HG02870 (cell line): Measurements from ENCODE around the gene SPON1.
"Not testable (repeated sequence)": the region's sequence is repeated elsewhere in the genome, so short reads cannot be mapped to it uniquely, and the experiment has no call there.

Source experiments
- ATAC-seq: cut with Tn5 transposase; IDR thresholded peaks from one replicate; pipeline ENCODE4 v1.9.1; 2021; ENCODE audit warnings: mild to moderate bottlenecking, moderate library complexity; ENCODE audit not compliant: unreplicated experiment

Gene SPON1

GRCh38 chr11:13972944-13973343 lies 10.4 kb downstream of the SPON1 start:
- ATAC-seq, result no peak

- no peak for ATAC-seq
Measured at GRCh38 chr11:13974631-13975030, 12.1 kb downstream of the SPON1 start.

DNA sequence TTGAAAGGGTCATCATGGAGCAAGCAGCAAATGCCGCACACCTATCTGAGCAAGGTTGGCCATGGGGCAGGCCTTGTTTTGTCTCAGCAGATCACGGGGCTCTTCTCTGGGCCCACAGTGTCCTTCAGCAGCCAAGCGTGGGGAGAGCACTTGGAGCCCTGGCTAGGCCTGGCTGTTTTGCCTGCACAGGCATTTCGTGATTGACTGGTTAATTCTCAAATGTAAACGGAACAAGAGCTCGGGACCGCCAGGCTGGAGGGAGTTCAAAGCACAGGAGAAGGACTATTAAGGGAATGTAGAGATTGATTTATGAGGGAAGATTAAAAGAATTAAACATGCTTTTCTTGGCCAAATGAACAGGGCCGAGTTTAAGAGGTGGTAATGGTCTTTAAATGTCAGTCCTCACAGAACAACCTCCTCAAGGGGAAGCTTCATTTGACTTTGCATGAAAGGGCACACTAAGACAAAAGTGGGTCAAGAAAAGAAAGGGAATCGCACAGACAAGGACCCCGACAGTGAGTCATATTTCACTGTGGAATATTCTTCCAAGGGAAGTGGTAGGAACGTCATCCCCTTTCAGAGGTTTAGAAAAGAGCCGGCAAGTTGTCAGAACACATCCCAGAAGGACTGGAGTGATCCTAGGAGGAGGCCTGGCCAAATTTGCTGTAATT lies 20.7 kb downstream of the SPON1 start:
- ATAC-seq, result no peak

DNA sequence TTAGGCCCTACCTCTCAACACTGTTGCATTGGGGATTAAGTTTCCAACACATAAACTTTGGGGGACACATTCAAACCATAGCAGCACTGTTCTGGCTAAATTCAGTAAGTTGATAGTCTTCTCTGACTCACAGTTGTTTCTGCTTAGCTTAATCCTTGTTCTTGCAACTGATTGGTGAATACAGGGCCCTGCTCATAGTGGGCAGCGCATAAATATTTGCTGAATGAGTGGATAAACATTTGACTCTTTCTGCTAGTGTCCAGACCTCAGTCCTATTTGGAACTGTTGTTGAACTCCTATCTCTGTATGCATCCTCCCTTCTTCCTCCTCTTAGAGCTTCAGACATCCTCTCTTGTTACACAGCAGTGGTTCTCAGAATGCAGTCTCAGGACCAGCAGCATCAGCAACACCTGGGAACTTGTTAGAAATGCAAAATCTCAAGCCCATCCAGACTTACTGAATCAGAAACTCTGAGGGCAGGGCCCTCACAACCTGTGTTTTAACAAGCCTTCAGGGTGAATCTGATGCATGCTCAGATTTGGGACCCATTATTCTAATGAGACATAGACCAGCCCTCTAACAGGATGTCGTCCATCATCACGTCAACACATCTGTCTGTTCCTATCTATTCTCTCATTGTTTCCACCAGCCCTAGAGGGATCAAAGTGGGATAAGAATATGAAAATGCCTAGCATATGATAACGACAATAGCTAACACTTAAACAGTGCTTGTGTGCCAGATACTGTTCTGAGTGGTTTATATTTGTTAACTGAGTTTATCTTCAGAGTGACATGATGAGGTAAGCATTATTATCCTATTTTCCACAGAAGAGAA lies 22.3 kb downstream of the SPON1 start:
- ATAC-seq, result no peak

DNA sequence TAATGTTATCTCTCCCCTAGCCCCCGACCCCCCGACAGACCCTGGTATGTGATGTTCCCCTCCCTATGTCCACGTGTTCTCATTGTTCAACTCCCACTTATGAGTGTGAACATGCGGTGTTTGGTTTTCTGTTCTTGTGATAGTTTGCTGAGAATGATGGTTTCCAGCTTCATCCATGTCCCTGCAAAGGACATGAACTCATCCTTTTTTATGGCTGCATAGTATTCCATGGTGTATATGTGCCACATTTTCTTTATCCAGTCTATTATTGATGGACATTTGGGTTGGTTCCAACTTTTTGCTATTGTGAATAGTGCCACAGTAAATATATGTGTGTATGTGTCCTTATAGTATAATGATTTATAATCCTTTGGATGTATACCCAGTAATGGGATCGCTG lies 24.2 kb downstream of the SPON1 start:
- ATAC-seq, result not testable (repeated sequence)

DNA sequence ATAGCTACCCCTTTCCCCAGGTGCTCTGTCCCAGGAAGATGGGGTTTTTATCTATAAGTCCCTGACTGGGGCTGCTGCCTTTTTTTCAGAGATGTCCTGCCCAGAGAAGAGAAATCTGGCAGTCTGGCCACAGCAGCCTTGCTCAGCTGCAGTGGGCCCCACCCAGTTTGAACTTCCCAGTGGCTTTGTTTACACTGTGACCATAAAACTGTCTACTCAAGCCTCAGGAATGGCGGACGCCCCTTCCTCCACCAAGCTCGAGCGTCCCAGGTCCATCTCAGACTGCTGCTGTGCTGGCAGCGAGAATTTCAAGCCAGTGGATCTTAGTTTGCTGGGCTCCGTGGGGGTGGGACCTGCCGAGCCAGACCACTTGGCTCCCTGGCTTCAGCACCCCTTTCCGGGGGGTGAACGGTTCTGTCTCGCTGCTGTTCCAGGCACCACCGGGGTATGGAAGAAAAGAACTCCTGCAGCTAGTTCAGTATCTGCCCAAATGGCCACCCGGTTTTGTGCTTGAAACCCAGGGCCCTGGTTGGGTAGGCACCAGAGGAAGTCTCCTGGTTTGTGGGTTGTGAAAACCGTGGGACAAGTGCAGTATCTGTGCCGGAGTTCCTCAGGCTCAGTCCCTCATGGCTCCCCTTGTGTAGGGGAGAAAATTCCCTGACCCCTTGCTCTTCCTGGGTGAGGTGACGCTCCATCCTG lies 29.8 kb downstream of the SPON1 start:
- not testable (repeated sequence) for ATAC-seq

GRCh38 chr11:13993096-13993765 lies 30.7 kb downstream of the SPON1 start:
- ATAC-seq, result no peak

DNA sequence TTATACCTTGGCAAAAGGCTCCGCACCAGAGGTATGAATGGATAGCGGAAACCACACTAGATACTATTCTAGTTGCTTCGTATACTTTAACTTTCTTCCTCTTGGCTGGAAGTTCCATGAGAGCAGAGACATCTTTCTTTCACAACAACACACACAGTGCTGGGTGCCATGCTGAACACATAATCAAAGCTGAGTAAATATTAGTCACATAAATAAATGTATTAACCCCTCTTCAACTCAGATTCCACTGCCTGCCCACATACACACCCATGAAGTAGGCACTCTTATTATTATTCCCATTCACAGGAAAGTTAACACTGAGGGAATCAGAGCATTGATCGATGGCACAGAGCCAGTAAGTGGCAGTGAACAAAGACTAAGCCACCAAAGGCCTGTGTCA lies 35.4 kb downstream of the SPON1 start:
- ATAC-seq, result no peak

DNA sequence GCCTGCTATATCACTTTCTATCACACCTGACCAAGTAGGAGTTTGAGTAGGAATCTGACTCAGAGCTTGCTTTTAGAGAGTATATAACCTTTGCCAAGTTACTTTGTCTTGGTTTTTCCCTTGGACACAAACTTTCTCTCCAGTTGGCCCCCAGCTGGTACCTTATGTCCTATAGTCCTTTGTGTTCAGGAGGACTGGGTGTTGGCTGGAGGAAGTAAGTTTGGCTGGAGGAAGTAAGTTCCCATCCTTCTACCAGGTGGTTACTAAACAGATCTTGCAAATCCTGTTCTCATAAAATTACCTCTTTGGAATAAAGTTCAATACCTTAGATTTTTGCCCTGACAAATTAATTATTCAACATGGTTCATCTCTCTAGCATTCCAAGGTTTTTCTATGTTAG lies 37.2 kb downstream of the SPON1 start:
- no peak for ATAC-seq

DNA sequence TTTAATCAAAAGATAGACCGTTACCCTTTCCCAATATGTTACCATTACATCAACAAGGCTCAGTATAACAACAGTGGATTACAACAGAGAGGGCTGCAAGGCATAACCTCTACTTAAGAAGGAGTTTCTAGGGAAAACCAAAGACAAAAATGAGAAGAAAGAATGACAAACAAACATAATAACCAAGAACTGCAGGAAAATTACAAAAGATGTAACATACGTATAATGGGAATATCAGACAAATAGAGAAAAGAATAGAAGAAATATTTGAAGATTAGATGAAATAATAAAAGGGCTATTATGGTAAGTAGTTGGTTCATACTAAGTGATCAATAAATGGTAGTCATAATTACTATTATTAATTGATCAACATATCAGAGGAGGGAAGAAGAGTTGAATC lies 39.1 kb downstream of the SPON1 start:
- no peak for ATAC-seq

GRCh38 chr11:14007566-14007965 lies 45.0 kb downstream of the SPON1 start:
- no peak for ATAC-seq

DNA sequence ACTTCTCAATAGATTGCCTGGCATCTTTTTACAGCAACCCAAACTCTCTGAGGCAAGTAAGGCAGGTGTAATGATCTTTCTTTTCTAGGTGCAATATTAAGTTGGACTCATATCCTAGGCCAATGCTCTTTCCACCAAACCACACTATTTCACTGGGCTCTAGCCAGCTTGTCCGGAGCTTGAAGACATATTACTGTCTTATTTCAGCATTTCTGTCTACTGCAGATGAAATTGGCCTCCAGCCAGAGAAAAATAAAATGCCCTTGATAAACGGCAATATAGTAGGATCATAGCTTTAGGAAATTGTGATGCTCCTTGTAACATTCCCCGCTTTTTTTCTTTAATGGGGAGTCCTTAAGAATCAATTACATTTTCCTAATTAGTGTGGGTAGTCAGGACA lies 48.1 kb downstream of the SPON1 start:
- ATAC-seq, result no peak

GRCh38 chr11:14012846-14013245 lies 50.3 kb downstream of the SPON1 start:
- no peak for ATAC-seq

DNA sequence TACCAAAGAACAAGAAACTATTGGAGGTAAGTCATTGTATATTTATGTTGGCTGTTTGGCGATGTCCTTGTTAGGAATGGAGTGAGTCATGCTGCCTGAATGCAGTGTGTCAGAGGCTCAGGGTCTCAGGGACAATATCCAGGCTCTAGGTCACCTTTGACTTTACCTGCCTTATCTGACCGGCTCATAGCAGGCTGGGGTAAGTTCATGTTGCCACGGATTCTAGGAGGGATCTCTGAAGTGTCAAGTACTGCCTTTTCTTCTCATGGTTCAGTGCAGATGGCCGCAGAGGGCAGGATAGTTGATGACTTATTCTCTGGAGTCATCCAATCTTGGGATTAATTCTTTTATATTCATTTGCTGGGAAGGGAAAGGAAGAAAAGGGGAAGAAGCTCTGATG lies 53.2 kb downstream of the SPON1 start:
- ATAC-seq, result no peak

DNA sequence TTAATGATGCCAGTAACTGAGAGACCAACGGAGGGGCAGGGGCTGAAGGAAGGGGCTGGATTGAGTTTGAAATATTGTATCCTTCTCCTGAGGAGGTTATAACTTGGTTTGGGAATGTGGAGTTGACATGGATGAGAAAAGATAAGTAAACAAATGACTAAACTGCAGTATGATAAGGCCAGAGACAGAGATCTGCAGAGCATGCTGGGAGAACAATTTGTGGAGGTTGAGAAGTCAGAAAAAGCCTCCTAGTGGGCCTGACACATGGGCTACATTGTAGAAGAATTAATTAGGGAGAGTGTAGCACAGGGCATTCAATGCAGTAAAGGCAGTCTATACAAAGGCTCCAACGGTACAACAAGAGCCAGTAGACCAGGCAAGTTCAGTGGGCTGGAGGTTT lies 55.9 kb downstream of the SPON1 start:
- no peak for ATAC-seq

DNA sequence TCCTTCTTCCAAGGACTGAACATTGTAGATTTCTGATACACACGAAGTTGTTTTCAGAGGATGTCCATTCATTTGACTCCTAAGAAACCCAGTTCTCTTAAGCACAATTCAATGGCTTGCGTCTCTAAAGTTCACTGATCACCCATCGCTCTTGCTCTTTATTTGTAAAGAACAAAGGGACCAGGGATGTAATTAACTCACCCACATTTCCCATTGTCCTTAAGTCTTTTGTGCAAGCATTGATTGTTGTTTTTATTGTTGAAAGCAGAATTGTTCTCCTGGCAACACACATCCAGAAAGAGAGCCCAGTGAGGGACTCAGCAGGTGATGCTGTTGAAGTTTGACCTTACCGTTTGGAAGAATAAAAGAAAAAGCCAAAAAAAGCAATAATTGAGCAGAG lies 59.2 kb downstream of the SPON1 start:
- ATAC-seq, result no peak

- ATAC-seq, result no peak
Measured at GRCh38 chr11:14022251-14022650, 59.7 kb downstream of the SPON1 start.

DNA sequence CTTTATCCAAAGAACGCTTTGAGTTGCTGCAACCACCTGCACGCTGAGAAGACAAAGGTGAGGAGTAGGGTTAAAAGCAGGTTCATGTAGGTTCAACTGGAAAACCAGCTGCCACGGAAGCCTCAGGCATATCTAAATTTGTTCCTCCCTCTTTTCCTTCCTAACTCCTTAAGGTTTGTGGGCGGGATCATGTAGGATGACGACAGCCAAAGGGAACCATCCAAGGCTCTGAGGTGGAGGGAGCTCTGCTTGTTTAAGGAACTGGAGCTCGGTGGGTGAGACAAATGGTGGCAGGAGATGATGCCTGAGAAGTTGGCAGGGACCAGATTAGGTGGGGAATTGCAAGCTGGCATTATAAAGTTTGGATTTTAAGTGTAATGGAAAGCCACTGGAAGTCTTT lies 60.3 kb downstream of the SPON1 start:
- no peak for ATAC-seq

DNA sequence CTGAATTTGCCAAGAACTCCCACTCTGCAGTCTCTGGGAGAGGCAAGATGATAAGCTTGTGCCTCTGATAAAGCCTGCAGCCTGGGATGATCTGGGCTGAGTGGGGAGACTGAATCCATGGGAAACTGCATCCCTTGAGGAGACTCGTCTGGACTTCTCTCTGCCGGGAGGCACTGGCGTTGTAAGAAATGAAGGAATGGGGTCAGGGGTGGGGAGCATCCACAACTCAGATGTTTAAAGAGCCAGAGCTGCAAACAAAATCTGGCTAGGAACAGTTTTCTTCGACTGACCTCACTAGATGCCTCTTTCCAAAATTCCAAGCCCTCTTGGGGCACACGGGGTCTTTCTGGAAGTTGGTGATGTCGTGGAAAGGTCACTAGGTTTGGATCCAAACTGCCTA lies 64.4 kb downstream of the SPON1 start:
- ATAC-seq, result no peak

GRCh38 chr11:14027525-14027924 lies 65.0 kb downstream of the SPON1 start:
- no peak for ATAC-seq

GRCh38 chr11:14029440-14029839 lies 66.9 kb downstream of the SPON1 start:
- ATAC-seq, result no peak
